Heart left ventricle (tissue), 13 donors: ENCODE data around the gene C6orf163.

Experiments used
- POLR2A ChIP-seq, 2 donors: fragments of 450-650 bp; IDR thresholded peaks; one replicate each; pipeline ENCODE4 v1.6.1; 2017; ENCODE audit warnings: antibody characterized with exemption in 2 of 2, mild to moderate bottlenecking in 2 of 2, moderate library complexity in 2 of 2
- TF ChIP-seq, protein P1 (sequence below), 12 donors: fragments of 200-600 bp; sonication (generic) in 4 of 12; IDR thresholded peaks; one replicate each; pipeline versions ENCODE4 v1.5.0 to v1.8.0; 2018 to 2022; ENCODE audit warnings: antibody characterized with exemption in 12 of 12, mild to moderate bottlenecking in 5 of 12
- donor health status: ischemic (EF 13 %, LVEDD 7.1; RV severe dilation, severe dysfunction).
- donor health status: DM: no; HTN: yes; CAD: no.
- donor health status: DM: no; HTN: no; CAD: no.
- donor health status: ischemic (EF 25% LVEDD 6.9; RV normal size, moderate dysfunction).
- donor health status: ischemic (EF 25% LVEDD 5.7; RV mildly dilated, moderate dysfunction).
- donor health status: ischemic (EF 35%, LVEDD 5.7; RV mildly dilated, moderate dysfunction).
- donor health status: nonischemic (EF 11% LVEDD 7.7; RV severe dilation, severe dysfunction).
- donor health status: DM: yes; HTN: yes; CAD: no.
- donor health status: PGD.
- donor health status: ischemic (EF 29% LVEDD 5.4; RV normal size, mild dysfunction).
- donor health status: nonischemic (EF 23%, LVEDD 6.1; RV moderate dilation, normal function).

DNA sequence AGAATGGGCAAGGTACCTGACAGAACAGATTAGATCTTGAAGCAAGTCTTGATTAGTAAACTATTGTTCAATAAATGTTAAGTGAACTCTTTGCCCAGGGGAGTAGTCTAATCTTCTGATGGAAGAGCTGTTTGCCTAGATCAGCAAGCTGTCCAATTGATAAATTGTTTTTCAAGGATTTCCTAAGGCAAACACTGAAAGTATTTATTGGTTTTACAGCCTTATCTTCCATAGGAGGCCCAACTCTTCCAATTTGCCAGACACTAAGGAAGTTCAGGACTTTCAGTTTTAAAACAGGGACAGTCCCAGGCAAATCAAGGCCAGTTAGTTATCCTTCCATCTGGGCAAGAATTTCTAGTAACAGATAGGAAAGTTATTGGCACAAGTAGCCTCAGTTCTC lies 1.8 kb upstream of the C6orf163 start:
- no peak for TF ChIP-seq POLR2A (IDR thresholded peaks at IDR 0.05)
- TF ChIP-seq, protein P1, sequence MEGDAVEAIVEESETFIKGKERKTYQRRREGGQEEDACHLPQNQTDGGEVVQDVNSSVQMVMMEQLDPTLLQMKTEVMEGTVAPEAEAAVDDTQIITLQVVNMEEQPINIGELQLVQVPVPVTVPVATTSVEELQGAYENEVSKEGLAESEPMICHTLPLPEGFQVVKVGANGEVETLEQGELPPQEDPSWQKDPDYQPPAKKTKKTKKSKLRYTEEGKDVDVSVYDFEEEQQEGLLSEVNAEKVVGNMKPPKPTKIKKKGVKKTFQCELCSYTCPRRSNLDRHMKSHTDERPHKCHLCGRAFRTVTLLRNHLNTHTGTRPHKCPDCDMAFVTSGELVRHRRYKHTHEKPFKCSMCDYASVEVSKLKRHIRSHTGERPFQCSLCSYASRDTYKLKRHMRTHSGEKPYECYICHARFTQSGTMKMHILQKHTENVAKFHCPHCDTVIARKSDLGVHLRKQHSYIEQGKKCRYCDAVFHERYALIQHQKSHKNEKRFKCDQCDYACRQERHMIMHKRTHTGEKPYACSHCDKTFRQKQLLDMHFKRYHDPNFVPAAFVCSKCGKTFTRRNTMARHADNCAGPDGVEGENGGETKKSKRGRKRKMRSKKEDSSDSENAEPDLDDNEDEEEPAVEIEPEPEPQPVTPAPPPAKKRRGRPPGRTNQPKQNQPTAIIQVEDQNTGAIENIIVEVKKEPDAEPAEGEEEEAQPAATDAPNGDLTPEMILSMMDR (IDR thresholded peaks at IDR 0.05), result no peak
